Prostate gland (tissue), 2 donors: ENCODE data around the gene TARBP1. TPM values are rescaled to one million over a fixed set of nuclear protein-coding genes. Genes with fewer than 3 reads are reported as not detected.

Experiments
- DNase-seq: peaks from one replicate; pipeline ENCODE4 v3.0.0-alpha.2; 2019; ENCODE audit warnings: low spot score
- H3K27ac ChIP-seq, 2 donors: fragments of 200-600 bp; sonication (generic); 2 replicates each; pipeline ENCODE4 v1.5.1; 2017 to 2019
- H3K27me3 ChIP-seq: fragments of 200-600 bp; sonication (generic); replicated peaks from 2 replicates; pipeline ENCODE4 v1.5.1; 2019; ENCODE audit not compliant: insufficient read depth
- H3K36me3 ChIP-seq, 2 donors: fragments of 200-600 bp; sonication (generic); 1 replicate in 1 of 2; 2 replicates in 1 of 2; pipeline versions ENCODE4 v1.5.1 to v1.8.1; 2017 to 2019
- H3K4me1 ChIP-seq: fragments of 200-600 bp; sonication (generic); replicated peaks from 2 replicates; pipeline ENCODE4 v1.5.1; 2019
- H3K4me3 ChIP-seq, 2 donors: fragments of 200-600 bp; sonication (generic); 2 replicates each; pipeline ENCODE4 v1.5.1; 2017 to 2019
- H3K9me3 ChIP-seq: fragments of 200-600 bp; sonication (generic); 2 replicates; pipeline ENCODE4 v1.5.1; 2017
- POLR2A ChIP-seq: fragments of 450-650 bp; IDR thresholded peaks from one replicate; pipeline ENCODE4 v1.6.1; 2016; ENCODE audit warnings: antibody characterized with exemption, mild to moderate bottlenecking
- POLR2AphosphoS5 ChIP-seq: sonication (generic); formaldehyde crosslinking; IDR thresholded peaks from one replicate; pipeline ENCODE4 v1.6.1; 2017; ENCODE audit warnings: antibody characterized with exemption
- WGBS: methylation state at CpG from one replicate; pipeline ENCODE4 v1.1.5; 2018; 5-methylcytosine and 5-hydroxymethylcytosine counted together
- intact Hi-C: fragments of 100-400 bp; cut with DNase I; formaldehyde crosslinking; loops from one replicate; pipeline ENCODE4 v1.14.2; 2022
- total RNA-seq, 2 donors: library from RNA; depleted of rRNA; stranded (reverse); fragments of >200 nt; gene quantifications; one replicate each; pipeline ENCODE4 v1.1.0, GENCODE V29; 2016
- TF ChIP-seq, protein P1 (sequence below), 4 experiments: fragments of 200-600 bp in 2 of 4; fragments of 450-650 bp in 2 of 4; sonication (generic) in 2 of 4; IDR thresholded peaks; 1 replicate in 3 of 4; 2 replicates in 1 of 4; pipeline ENCODE4 v1.5.1; 2016 to 2019; ENCODE audit warnings: antibody characterized with exemption in 4 of 4, mild to moderate bottlenecking in 2 of 4, moderate library complexity in 2 of 4

TARBP1 gene
- total RNA-seq, 2 donors from 2014 or later: 24.8 to 33.0 TPM

DNA sequence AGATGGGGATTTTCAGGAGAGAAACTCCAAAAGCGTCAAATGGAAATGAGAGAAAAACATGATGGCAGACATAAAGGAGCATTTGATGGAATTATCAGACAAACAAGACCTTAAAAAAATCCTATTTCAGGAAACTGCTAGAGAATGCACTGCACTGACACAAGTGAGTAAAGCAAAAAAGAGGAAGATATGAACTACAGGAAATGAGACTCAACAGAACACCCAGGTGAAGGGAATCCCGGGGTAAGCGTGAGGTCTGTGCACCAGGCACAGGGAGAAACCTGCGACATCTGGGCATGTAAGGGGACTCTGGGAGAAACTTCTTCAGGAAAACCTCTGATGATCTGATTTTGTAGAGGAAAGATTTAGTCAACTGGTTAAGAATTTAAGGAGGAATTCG, 2.8 kb downstream of the TARBP1 start:
- no peaks in the 10 kb centered on the region for H3K27me3 ChIP-seq
- H3K27ac ChIP-seq: no peak overlapping the region
- no peak for TF ChIP-seq POLR2A
- TF ChIP-seq, protein P1, sequence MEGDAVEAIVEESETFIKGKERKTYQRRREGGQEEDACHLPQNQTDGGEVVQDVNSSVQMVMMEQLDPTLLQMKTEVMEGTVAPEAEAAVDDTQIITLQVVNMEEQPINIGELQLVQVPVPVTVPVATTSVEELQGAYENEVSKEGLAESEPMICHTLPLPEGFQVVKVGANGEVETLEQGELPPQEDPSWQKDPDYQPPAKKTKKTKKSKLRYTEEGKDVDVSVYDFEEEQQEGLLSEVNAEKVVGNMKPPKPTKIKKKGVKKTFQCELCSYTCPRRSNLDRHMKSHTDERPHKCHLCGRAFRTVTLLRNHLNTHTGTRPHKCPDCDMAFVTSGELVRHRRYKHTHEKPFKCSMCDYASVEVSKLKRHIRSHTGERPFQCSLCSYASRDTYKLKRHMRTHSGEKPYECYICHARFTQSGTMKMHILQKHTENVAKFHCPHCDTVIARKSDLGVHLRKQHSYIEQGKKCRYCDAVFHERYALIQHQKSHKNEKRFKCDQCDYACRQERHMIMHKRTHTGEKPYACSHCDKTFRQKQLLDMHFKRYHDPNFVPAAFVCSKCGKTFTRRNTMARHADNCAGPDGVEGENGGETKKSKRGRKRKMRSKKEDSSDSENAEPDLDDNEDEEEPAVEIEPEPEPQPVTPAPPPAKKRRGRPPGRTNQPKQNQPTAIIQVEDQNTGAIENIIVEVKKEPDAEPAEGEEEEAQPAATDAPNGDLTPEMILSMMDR (IDR thresholded peaks at IDR 0.05): no peak
- intact Hi-C loops: no loop called here
- H3K4me3 ChIP-seq: no peak overlapping the region
- no peaks in the 10 kb centered on the region for H3K9me3 ChIP-seq
- WGBS: 71% methylated on average over 5 of the region's 5 CpGs
- no peaks in the 10 kb centered on the region for H3K36me3 ChIP-seq
- no peaks in the 10 kb centered on the region for H3K4me1 ChIP-seq
- no peak for DNase-seq

- Histone ChIP-seq H3K4me3 (no peak overlapping the region), H3K9me3 (no peaks in the 10 kb centered on the region), H3K27me3 (no peaks in the 10 kb centered on the region), H3K4me1 (no peaks in the 10 kb centered on the region), H3K27ac (no peak overlapping the region), H3K36me3 (no peaks in the 10 kb centered on the region)
- no peak for DNase-seq
- intact Hi-C loops: no loop called here
- 89% methylated on average over 12 of the region's 12 CpGs for WGBS
- TF ChIP-seq POLR2AphosphoS5 (no peak), POLR2A (no peak)
These were observed 3.7 kb downstream of the TARBP1 start for GRCh38 chr1:234475167-234475793.

GRCh38 chr1:234474375-234474774, 4.6 kb downstream of the TARBP1 start:
- no peak for DNase-seq
- Histone ChIP-seq H3K4me3 (no peak overlapping the region), H3K4me1 (no peaks in the 10 kb centered on the region), H3K27me3 (no peaks in the 10 kb centered on the region), H3K36me3 (no peaks in the 10 kb centered on the region), H3K9me3 (no peaks in the 10 kb centered on the region), H3K27ac (no peak overlapping the region)
- intact Hi-C loops: no loop called here
- no peak for TF ChIP-seq POLR2A
- 67% methylated on average over 2 of the region's 2 CpGs for WGBS

GRCh38 chr1:234473118-234473517, 5.9 kb downstream of the TARBP1 start:
- Histone ChIP-seq H3K27ac (no peak overlapping the region), H3K27me3 (no peaks in the 10 kb centered on the region), H3K9me3 (no peaks in the 10 kb centered on the region), H3K4me1 (no peaks in the 10 kb centered on the region), H3K4me3 (no peak overlapping the region), H3K36me3 (no peaks in the 10 kb centered on the region)
- no peak for DNase-seq
- intact Hi-C loops: no loop called here
- TF ChIP-seq POLR2A (no peak), POLR2AphosphoS5 (no peak)
- TF ChIP-seq, protein P1 (IDR thresholded peaks at IDR 0.05): no peak
- 90% methylated on average over 3 of the region's 3 CpGs for WGBS

DNA sequence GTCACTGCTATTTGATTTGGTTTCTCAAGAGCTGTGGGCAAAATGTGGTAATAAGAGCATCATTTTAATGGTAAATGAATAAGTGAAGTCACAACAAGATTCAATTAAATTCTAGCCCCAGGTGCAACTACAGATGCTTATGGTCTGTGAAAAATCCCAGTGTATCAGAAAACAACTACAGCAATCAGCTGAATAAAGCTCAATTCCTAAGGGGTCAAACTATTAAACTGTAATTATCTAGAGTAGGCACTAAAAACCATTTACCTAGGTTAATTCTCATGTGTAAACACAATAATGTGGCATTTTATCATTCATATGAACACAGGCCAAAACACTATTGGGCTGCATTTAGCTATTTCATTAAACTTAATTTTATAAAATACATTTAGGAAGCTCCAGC, 9.6 kb downstream of the TARBP1 start:
- H3K27ac ChIP-seq: no peak overlapping the region
- no peaks in the 10 kb centered on the region for H3K27me3 ChIP-seq
- no peak overlapping the region for H3K4me3 ChIP-seq
- intact Hi-C loops: no loop called here
- DNase-seq: no peak
- TF ChIP-seq, protein P1 (IDR thresholded peaks at IDR 0.05): no peak
- TF ChIP-seq POLR2AphosphoS5: no peak
- TF ChIP-seq POLR2A: no peak
- no peaks in the 10 kb centered on the region for H3K4me1 ChIP-seq
- H3K9me3 ChIP-seq: no peaks in the 10 kb centered on the region
- H3K36me3 ChIP-seq: no peaks in the 10 kb centered on the region

- no peak for TF ChIP-seq POLR2A
- H3K4me3 ChIP-seq: no peak overlapping the region
- intact Hi-C loops: no loop called here
- H3K27ac ChIP-seq: no peak overlapping the region
- no peaks in the 10 kb centered on the region for H3K36me3 ChIP-seq
- H3K9me3 ChIP-seq: no peaks in the 10 kb centered on the region
- no peak for DNase-seq
- H3K4me1 ChIP-seq: no peaks in the 10 kb centered on the region
- 100% methylated on average over 1 of the region's 1 CpG for WGBS
- H3K27me3 ChIP-seq: no peaks in the 10 kb centered on the region
These were observed 10.4 kb downstream of the TARBP1 start for GRCh38 chr1:234468580-234468979.
